Astrocyte of the spinal cord (primary cell): ENCODE results near the gene CUTC.

Experiments used
- DNase-seq: peaks from one replicate; pipeline ENCODE4 v3.0.0; 2011; ENCODE audit warnings: low read depth, low spot score
- H3K4me3 ChIP-seq: 2 replicates; pipeline ENCODE4 v1.5.1; 2011; ENCODE audit warnings: low read depth, mild to moderate bottlenecking, low read length, moderate library complexity
- in situ Hi-C: cut with HindIII; loops from 2 replicates; pipeline ENCODE4 v1.10.0; 2017; ENCODE audit warnings: low sequenced_read_pairs
- TF ChIP-seq, protein P1 (sequence below): IDR thresholded peaks from 2 replicates; pipeline ENCODE4 v1.5.1; 2012; ENCODE audit warnings: low read depth, mild to moderate bottlenecking, low read length, inconsistent platforms

Gene CUTC

DNA sequence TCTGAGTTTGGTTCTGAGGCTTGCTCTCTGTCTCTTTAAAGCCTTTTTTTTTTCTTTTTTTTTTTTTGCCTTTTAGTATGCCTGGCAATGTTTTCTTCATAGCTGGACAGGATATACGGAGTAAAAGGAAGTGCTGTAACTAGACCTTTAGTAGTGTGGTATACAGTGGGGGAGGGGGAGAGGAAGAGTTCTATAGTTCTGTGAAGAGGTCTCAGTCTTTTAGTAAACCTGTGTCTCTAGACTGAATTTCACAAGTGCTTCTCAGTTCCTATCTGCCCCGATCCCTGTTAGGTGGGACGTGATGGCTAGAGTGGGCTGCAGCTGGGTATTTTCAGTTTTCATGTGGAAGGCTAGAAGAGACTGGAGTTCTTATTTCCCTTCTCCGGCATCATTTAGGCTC, 47.3 kb downstream of the CUTC start:
- TF ChIP-seq, protein P1, sequence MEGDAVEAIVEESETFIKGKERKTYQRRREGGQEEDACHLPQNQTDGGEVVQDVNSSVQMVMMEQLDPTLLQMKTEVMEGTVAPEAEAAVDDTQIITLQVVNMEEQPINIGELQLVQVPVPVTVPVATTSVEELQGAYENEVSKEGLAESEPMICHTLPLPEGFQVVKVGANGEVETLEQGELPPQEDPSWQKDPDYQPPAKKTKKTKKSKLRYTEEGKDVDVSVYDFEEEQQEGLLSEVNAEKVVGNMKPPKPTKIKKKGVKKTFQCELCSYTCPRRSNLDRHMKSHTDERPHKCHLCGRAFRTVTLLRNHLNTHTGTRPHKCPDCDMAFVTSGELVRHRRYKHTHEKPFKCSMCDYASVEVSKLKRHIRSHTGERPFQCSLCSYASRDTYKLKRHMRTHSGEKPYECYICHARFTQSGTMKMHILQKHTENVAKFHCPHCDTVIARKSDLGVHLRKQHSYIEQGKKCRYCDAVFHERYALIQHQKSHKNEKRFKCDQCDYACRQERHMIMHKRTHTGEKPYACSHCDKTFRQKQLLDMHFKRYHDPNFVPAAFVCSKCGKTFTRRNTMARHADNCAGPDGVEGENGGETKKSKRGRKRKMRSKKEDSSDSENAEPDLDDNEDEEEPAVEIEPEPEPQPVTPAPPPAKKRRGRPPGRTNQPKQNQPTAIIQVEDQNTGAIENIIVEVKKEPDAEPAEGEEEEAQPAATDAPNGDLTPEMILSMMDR = no peak
- H3K4me3 ChIP-seq = peak overlapping the region; percentile 20
- in situ Hi-C loops = no loop called here
- DNase-seq = peak; percentile 79

DNA sequence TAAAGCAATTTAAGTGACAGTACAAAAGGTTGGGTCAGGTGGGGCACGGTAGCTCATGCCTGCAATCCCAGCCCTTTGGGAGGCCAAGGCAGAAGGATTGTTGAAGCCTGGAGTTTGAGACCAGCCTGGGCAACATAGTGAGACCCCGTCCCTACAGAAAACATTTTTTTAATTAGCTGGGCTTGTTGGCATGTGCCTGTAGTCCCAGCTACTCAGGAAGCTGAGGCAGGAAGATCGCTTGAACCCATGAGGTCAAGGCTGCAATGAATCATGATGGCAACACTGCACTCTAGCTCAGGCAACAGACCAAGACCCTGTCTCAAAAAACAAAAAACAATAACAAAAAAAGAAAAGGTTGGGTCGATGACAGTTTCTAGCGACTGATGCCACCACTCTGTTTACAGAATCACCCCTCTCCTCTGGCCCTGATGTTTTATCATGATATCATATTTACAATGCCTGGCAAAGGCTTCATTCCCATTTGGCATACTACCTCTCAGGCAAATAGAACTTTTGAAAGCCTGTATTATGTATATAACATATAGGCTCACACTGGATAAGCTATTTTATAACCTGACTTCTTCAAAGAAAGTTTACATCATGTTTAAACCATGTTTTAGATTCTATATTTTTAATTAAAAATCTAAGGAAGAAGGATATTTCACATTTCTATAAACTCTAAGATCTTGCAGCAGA, 49.8 kb downstream of the CUTC start:
- no peak for DNase-seq
- in situ Hi-C loops = no loop called here
- TF ChIP-seq, protein P1 = no peak
- H3K4me3 ChIP-seq = no peak overlapping the region

DNA sequence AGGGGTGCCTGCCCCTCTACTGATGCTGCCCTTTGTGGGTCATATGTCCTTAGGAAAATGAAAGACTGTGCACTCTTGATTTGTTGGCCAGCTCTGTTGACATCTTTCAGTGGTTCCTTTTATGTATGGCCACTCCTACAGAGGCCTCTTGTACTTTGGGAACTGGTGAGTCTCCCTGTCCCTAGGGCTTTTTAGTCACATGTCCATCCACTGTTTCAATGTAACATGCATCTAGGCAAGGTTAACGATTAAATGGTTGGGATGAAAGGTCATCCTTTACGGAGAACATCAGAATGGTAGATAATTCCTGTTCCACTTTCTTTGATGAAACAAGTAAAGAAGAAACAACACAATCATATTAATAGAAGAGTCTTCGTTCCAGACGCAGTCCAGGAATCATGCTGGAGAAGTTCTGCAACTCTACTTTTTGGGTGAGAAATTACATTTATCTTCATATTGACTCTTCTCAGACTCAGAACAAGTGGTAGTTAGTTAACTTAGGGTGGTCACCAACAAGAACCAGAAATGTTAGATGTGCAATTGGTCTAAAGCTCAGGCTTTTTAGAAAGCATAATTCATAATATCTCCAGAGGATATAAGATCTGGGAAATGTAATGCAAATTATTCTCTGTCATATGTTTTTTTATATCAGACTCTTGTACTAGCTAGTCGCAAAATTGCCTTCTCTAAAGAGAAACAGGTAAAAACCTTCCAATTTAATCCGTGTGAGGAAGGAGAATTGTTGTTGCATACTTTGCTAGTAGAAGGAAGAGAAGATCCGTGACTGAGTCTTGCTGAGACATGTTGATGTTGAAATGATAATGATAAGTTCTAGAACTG, 50.6 kb downstream of the CUTC start, which contains the start of gene ABCC2:
TSS of gene ABCC2 (plus strand) at position 194 of the 840 bp plus-strand sequence. CDS start at position 399, 205 bp downstream.
- in situ Hi-C loops = no loop called here
- TF ChIP-seq, protein P1 = no peak

DNA sequence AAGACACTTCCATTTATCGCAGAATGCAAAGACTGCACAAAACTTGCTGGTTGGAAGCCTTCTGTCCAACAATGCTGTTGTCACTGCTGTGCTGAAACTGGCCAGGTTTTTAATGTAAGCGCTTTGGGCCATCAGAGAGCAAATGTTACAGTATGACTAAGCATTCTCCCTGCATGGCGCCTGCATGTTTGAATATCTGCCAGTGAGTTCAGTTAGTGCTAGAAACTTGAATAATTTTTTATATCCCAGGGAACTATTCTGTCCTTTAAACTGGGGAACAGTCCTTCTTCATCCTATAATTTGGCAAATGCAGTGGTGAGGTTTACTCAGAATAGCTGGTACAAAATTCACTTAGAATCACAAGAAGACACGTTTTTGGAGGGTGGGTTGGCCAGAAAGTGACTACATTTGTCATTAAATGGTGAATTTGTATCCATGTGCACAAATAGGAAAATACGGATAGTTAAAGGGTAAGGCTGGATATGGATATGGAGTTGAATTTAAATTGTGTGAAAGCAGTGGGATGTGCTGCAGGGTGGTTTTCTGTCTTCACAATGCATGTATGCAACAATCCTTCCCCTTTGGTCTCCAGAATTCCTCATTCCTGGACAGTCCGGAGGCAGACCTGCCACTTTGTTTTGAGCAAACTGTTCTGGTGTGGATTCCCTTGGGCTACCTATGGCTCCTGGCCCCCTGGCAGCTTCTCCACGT, 52.1 kb downstream of the CUTC start:
- TF ChIP-seq, protein P1 = no peak
- in situ Hi-C loops = no loop called here
- no peak overlapping the region for H3K4me3 ChIP-seq
- peak; percentile 93 for DNase-seq

More for the DNA sequence above, 50.6 kb downstream of the CUTC start, which contains the start of gene ABCC2:
- no peak for DNase-seq
- H3K4me3 ChIP-seq = no peak within 1 kb of the TSS

DNA sequence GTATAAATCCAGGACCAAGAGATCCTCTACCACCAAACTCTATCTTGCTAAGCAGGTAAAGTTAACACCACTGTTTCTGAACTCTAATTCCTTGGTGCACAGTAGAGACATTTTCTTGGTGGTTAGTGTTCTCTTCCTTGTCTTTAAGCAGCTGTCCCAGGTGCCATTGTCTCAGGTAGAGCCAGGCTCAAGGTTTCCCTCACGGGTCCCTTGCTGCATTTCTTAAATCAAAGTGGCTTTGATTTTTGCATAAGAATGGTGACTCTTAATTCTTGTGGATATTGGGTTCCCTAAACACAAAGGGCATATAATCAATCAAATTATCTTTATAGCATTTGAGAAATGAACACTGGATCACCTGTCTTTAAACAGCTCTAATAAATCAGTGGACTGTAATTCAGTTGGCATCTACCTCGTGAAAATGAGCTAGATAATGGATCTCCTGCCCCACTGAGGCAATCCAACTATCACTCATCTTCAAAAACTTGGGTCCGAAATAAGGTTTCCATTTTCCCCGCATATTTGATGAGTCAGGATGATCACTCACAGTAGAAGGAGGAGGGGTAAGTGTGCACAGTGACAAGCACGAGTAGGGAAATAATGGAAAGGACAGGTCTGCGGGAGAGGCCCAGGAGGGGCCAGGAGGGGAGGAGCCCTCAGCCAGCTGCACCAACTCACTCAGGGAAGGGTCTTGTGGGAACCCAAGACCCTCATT, 52.9 kb downstream of the CUTC start:
- in situ Hi-C loops = no loop called here
- TF ChIP-seq, protein P1 = no peak
- no peak for DNase-seq
- H3K4me3 ChIP-seq = no peak overlapping the region

DNA sequence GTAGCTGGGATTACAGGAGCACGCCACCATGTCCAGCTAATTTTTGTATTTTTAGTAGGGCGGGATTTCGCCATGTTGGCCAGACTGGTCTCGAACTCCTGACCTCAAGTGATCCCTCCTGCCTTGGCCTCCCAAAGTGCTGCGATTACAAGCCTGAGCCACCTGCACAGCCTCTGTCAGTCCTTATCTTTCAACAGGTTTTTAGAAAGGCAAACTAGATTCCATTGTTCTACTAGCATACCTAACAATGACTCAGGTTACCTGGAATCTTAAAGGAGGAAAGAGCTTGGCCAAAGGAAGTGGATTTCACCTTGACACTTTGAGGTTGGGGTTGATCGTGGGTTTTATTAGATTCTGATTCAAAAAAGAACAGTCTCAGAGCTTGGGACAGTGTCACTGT, 53.6 kb downstream of the CUTC start:
- H3K4me3 ChIP-seq = no peak overlapping the region
- DNase-seq = no peak
- TF ChIP-seq, protein P1 = no peak
- in situ Hi-C loops = no loop called here
